GM12801 (cell line): ENCODE results near the gene LHX2.

Experiments
- TF ChIP-seq, protein P1 (sequence below): IDR thresholded peaks from one replicate; pipeline ENCODE4 v1.5.1; 2011; ENCODE audit warnings: control low read depth; ENCODE audit not compliant: insufficient read length; ENCODE audit errors: extremely low read depth

LHX2 gene

DNA sequence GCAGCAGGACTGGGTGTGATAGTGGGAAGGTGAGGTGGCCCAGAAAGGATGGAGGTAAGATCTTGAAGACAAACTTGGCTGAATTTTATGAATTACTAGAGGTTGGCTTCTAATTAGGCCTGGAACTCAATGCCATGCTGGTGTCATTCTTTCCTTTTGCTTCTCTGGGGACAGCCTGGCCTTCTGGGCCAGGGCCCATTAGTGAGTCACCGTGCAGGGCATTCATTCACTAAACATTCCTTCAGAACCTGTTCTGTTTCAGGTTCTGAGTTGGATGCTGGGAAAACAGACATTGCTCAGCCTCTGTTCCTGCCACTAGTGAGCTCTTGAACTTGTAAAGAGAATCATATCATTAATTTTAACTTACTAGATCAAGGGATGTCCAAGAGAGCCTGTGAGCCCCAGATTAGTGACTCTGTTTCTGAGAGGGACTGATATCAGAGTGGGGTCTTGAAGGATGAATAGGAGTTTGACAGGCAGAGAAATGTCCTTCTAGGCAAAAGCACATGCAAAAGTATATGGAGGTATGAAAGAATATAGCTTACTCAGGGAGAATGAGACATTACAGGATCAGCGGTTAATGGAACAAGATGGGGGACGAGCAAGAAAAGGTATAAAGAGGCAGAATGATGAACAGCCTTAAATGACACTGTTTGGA is 66.5 kb downstream of the LHX2 start:
- TF ChIP-seq, protein P1, sequence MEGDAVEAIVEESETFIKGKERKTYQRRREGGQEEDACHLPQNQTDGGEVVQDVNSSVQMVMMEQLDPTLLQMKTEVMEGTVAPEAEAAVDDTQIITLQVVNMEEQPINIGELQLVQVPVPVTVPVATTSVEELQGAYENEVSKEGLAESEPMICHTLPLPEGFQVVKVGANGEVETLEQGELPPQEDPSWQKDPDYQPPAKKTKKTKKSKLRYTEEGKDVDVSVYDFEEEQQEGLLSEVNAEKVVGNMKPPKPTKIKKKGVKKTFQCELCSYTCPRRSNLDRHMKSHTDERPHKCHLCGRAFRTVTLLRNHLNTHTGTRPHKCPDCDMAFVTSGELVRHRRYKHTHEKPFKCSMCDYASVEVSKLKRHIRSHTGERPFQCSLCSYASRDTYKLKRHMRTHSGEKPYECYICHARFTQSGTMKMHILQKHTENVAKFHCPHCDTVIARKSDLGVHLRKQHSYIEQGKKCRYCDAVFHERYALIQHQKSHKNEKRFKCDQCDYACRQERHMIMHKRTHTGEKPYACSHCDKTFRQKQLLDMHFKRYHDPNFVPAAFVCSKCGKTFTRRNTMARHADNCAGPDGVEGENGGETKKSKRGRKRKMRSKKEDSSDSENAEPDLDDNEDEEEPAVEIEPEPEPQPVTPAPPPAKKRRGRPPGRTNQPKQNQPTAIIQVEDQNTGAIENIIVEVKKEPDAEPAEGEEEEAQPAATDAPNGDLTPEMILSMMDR, result no peak

- TF ChIP-seq, protein P1, result no peak
Measured at GRCh38 chr9:124078641-124079040, 67.1 kb downstream of the LHX2 start.

DNA sequence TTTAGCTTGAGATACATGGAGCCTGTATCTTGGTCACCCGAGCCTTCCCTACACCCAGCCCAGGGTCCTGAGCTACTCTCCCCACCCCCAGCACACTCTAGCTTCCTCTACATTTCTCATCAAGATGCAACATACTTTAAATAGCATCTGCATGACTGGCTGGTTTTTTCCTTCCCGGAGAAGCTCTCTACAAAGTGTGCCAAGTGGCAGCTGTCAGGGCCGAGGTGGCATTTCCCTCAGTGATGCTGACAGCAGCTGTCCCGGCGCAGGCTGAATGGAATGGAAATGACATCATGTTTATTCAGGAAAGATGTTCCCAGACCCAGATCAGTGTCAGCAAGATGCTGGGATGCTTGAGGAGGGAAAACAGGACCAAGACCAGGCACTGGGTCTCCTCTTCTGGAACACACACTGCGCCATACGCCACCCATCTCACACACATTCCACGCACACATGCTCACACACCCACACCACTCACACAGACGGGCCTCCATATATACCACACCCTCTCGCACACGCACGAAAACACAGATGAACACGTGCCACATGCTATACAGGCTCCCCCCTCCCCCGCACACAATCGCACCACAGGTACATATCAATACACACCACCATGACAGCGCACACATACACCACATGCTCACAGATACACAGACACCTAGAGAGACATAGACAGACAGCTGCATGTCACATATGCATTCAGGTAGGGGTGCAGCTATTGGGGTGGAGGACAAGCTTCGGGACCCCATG is 67.8 kb downstream of the LHX2 start:
- TF ChIP-seq, protein P1, result no peak

- TF ChIP-seq, protein P1, result no peak
Measured at GRCh38 chr9:124082622-124083021, 71.1 kb downstream of the LHX2 start.
